ENCODE results near the gene CTNNB1.

The CTNNB1 gene

DNA sequence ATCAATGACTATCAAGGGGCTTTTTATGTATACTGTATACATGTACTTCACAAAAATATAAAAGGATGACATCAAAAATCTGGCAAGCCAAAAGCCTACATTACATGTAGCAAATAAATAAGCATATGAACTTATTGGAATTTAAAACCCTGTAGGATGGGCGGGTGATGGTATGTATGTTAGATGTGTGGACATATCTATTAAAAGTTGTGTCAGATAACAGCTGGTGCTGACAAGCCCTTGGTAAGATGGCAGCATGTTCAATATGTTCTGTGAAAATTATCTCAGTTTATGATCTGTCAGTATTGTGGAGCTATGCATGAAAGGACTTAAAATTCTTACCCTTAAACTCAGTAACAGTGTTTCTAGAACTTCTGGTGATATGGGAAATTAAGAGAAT is 20.1 kb downstream of the CTNNB1 start:
- DNase-seq (ENCODE audit: low read depth in 2 of 2): no peak

DNA sequence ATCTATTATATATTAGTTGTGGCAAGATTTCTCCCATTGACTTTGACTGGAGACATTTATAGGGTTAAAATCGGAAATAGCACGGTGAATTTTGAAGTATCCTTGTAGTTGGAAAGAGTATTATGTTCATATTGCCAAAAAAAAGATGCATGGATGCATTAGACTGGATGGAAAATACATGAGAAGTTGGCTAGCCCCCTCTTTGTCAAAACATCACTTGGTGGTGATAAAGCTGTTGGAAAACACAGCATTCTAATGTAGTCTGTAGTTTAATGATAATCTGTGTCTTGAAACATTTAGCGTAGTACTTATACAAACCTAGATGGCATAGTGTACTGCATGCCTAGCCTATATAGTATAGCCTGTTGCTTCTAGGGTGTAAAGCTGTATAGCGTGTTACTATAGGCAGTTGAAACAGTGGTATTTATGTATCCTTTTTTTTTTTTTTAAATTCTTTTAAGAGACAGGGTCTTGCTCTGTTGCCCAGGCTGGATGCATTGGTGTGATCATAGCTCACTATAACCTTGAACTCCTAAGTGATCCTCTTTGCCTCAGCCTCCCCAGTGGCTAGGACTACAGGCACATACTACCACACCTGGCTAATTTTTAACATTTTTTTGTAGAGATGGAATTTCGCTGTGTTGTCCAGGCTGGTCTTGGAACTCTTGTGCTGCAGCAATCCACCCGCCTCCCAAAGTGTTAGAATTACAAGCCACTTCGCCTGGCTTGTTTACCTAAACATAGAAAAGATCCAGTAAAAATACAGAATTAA is 21.8 kb downstream of the CTNNB1 start:
- no peak for DNase-seq (ENCODE audit: low read depth in 2 of 2)

DNA sequence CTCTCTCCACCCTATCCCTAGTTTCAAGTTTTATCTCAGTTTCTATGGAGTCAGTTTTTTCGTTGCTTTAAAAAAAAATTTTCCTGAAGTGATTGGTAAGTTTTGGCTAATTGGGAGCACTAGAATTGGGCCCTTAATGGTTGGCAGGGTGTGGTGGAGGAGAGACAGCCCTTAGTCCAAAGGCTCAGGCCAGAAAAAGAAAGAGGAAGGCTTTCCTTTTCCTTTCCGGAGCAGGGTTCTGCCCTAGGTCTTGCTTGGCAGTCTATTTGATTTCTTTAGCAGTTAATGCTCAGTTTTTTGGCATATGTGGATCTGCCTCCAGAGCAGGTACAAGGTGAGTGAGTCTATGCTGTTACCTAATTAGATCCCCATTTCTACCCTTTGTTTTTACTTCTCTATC is 22.7 kb downstream of the CTNNB1 start:
- DNase-seq (ENCODE audit: low read depth in 2 of 2): no peak

DNA sequence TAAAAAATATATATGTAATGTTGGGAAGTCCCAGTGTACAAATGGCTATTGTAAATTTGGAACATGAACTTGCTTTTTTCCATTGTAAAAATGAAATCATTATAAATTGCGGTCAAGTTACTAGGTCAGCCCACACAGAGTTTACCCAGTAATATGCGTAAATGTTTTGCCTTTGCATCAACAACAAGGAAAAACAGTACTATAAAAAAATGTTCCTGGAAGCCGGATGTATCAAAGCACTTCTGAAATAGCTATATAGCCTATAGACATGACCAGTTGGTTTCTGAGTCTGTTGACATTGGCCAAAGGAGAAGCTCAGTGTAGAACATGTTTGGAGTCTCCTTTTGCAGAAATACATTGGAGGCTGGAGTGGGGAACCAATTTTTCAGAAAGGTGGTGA is 23.2 kb downstream of the CTNNB1 start:
- DNase-seq (ENCODE audit: low read depth in 2 of 2): no peak

DNA sequence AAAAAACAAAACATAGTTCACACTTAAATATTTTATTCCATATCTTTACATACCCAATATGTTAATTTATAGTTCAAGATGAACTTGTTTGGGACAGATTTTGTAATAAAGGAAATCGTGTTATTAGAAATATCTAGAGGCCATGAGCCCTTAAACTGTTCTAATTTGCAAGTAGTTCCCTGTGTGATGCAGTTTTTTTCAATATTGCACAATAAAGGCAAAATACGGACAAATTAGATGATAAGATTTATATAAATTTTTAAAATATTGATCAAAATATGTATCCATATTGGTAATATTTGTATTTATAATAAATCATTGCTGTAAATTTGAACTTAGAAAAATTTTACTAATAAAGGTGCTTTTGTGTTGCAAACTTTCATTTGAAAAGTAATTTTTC is 23.8 kb downstream of the CTNNB1 start:
- no peak for DNase-seq (ENCODE audit: low read depth in 2 of 2)

DNA sequence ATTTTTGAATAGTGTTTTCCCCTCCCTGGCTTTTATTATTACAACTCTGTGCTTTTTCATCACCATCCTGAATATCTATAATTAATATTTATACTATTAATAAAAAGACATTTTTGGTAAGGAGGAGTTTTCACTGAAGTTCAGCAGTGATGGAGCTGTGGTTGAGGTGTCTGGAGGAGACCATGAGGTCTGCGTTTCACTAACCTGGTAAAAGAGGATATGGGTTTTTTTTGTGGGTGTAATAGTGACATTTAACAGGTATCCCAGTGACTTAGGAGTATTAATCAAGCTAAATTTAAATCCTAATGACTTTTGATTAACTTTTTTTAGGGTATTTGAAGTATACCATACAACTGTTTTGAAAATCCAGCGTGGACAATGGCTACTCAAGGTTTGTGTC is 24.4 kb downstream of the CTNNB1 start:
- no peak for DNase-seq (ENCODE audit: low read depth in 2 of 2)

DNA sequence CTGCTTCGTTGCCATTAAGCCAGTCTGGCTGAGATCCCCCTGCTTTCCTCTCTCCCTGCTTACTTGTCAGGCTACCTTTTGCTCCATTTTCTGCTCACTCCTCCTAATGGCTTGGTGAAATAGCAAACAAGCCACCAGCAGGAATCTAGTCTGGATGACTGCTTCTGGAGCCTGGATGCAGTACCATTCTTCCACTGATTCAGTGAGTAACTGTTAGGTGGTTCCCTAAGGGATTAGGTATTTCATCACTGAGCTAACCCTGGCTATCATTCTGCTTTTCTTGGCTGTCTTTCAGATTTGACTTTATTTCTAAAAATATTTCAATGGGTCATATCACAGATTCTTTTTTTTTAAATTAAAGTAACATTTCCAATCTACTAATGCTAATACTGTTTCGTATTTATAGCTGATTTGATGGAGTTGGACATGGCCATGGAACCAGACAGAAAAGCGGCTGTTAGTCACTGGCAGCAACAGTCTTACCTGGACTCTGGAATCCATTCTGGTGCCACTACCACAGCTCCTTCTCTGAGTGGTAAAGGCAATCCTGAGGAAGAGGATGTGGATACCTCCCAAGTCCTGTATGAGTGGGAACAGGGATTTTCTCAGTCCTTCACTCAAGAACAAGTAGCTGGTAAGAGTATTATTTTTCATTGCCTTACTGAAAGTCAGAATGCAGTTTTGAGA is 25.0 kb downstream of the CTNNB1 start:
- DNase-seq (ENCODE audit: low read depth in 2 of 2): no peak

DNA sequence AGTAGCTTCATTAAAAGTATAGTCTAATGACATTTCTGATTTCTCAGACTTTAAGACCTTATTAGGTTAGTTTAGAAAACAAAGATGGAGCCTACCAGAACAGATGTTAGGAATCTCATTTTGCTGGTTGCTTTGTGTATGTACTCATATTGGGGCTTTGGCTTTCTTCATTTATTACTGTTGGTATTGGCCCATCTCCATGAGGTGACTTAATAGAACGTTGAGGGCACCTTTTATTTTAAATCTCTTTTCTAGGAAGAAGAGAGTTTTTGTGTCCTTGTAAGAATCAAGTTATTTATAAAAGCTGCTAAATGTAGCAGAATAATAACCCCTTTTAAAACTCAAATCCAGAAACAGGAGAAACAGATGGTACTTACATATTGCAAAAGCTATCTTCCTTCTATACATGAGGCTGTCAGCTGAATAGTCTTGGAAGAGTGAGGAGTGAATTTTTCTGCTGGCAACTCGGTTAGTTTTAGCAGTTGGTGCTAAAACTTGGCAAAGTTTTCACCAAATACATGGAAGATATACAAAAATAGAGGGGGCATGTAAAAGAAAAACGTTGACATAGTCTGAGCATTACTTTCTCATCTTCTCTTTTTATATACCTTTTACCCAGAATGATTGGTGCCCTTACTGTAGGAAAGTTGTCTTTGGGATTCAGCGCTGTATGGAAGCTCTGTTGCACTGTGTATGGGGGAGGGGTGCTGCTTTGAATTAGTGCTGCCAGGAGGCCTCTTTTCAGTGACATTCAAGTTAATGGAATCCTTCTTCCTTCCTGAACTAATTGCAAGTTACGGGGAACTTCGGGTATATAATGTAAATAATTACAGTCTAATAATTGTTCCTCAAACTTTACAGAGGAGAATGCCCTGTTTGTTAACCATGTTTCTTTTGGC is 35.8 kb downstream of the CTNNB1 start:
- DNase-seq (ENCODE audit: low read depth in 2 of 2): no peak

DNA sequence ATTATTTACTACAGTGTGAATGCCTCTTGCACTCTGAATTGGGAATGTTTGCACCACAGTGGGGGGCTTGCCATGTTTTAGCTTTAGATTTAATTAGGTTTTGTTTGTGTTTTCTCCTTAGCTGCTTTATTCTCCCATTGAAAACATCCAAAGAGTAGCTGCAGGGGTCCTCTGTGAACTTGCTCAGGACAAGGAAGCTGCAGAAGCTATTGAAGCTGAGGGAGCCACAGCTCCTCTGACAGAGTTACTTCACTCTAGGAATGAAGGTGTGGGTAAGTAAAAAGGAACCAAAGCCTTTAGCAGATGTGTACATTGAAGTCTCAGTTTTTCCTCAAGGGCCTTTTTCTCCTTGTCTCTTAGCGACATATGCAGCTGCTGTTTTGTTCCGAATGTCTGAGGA is 36.9 kb downstream of the CTNNB1 start:
- no peak for DNase-seq (ENCODE audit: low read depth in 2 of 2)

DNA sequence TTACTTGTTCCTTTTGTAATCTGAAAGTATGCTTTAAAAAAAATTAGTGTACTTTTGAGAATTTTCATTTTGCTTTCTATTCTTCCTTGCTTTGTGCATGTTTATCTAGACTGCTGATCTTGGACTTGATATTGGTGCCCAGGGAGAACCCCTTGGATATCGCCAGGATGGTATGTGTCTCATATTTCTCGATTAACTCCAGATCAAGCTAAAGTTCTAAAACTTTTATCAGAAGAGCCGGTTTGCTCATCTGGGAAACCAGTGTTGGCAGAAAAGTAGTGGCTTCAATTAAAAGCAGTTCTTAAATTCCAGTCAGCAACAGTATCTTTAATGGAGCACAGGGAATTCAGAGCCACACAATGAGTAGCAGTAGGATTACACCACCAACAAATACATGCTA is 38.6 kb downstream of the CTNNB1 start:
- DNase-seq (ENCODE audit: low read depth in 2 of 2): no peak

DNA sequence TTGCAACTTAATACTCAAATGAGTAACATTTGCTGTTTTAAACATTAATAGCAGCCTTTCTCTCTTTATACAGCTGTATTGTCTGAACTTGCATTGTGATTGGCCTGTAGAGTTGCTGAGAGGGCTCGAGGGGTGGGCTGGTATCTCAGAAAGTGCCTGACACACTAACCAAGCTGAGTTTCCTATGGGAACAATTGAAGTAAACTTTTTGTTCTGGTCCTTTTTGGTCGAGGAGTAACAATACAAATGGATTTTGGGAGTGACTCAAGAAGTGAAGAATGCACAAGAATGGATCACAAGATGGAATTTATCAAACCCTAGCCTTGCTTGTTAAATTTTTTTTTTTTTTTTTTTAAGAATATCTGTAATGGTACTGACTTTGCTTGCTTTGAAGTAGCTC is 40.3 kb downstream of the CTNNB1 start:
- DNase-seq (ENCODE audit: low read depth in 2 of 2): no peak

DNA sequence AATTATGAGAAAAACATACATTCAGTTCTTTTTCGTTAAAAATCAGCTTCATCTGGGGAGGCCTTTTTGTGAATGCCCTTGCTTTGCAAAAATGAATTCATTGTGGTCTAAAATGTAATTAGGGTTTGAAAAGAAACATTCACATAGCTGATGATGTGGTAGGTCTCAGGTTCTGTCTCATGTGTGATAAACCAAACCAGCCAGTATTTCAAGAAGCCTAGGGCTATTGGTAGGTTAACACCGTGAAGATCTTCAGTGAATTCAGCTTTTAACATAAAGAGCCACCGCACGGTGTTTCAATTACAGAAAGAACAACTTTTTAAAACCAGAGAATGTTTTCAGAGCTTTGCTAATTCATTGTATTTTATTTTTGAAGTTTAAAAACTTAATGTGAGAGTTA is 41.9 kb downstream of the CTNNB1 start:
- no peak for DNase-seq (ENCODE audit: low read depth in 2 of 2)

DNA sequence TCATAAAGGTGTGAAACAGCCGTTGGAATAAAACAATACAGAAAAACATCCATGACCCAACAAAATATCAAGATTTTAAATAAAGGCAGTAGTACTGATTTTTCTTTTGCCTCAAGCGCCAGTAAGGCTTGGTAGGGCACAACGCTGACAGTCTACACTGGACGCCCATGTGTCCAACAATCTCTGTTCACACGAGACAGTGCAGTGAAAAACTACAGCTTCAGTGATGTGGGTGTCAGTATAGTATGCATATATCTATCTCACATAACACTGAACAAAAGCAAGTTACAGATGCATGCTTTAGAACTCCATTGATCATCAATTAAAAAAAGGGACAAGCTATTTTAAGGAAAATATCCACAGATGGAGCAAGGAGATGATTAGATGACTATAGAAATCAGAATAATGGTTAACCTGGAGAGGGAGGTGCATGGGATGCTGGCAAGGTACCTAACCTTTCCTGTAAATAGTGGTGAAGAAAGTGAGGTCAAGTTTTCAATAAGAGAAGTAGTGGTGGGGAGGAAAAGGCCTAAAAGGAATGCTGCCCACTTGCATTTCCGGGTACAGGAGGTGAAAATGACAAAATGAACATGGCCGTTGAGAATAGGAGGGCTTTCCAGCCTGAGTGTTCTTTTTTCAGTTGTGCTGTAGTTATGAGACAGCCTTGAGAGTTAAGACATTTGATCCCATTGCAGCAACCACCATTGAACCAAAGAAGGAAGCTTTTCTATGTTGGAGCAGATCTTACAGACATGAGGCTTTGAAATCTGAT is 42.7 kb downstream of the CTNNB1 start:
- DNase-seq (ENCODE audit: low read depth in 2 of 2): no peak

DNA sequence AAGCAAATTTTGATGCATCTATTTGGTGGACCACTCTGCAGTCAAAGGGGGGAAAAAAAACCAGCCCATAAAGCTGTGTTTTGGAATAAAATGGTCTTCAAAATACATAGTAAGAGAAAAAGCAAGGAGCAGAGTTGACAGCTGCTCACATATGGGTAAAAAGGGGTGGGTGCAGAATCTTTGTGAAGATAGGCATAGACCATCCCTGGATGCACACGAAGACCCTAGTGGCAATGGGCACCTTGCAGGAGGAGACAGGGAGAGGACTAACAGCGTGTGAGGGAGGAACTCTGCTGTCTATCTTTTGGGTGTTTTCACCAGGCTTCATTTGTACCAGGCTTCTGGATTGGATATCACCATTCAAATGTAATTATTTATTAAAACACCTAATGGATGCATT is 43.9 kb downstream of the CTNNB1 start:
- DNase-seq (ENCODE audit: low read depth in 2 of 2): no peak

DNA sequence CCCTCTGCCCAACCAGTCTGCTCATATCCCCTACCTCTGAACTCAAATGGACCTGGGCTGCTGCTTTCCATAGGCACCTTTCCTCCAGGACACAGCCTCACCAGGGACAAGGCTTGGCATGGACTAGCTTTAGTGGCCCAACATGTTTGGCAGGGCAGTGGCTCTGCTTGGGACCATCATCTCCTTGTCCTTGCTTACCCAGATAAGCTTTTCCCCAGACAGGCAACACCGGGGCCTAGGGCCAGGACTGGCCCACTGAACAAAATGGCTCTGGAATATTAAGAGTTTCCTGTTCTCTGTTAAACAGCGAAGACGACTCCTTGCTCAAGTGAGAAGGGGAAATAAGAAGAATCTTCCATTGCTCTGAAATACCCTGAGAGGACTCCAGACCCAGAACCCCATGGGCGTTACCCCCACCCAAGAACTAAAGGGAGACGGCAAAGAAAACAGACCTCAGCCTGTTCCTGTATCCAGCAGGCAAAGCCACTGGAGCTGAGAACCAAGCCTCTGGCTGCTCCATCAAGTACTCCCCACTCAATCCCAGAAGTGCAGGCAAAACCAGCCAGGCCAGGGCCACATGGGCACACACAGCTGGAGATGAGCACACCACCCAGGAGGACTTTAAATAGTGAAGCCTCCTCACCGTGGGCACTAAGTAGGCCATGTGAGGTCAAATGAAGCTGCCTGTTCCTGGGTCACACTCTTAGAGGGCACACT is 45.5 kb downstream of the CTNNB1 start:
- DNase-seq (ENCODE audit: low read depth in 2 of 2): no peak

DNA sequence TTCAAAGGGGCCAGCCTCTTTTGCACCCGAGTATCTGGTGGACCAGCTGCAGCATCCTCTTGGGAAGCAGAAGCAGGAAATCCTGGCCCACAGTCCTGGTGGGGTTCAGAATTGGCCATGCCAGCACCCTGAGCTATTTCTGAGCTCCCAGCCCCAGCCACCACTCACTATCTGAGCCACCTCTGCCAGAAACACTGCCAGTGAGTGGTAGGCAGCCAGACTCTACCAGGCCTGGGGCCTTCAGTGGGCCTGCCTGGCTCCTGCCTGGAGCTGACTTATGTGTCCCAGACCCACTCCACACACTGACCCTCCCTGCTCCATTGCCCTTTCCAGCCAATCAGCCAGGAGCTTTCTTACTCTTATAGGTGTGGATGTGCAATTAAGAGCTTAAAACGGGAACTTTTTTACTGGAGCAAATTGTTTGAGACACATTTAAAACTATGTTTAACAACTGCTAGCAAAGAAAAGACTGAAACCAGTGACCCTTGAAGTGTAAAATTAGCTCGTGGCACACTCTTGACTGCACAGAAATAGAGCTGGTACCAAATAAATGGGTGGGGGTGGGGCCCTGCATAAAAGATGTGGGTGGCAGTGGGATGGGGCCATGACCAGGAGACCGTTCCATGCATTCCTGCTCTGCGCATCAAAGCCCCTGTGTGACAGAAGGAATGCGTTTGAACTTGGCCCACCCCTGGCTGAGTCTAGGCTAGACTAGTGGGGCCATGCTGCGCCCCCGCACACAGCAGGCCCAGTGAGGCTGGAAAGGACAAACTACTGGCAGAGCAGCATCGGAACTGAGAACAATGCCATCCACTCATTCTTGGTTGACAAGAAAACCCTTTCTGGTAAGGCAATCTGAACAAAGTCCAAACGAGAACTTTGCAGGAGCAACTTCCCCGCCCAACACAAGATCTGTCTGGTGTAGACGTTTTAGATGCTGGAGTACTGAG is 48.0 kb downstream of the CTNNB1 start:
- no peak for DNase-seq (ENCODE audit: low read depth in 2 of 2)

DNA sequence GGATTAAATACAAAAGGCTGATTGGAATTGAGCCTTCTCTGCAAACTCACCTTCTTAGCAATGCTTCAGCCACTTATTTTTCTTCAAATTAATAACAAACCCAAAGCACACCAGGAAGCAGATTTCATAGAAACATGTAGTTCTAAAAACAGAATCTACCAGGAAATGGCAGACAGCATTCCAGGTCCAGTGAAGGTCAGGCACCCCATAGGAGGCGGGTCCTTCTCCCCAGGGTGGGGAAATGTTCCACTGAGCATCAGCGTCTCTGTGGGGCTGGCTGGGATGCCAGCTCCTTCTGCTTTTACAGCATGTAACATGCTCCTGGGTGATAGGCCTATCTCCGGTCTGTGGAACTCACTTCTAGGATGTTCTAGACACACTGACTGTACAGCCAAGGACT is 49.2 kb downstream of the CTNNB1 start:
- DNase-seq (ENCODE audit: low read depth in 2 of 2): no peak

DNA sequence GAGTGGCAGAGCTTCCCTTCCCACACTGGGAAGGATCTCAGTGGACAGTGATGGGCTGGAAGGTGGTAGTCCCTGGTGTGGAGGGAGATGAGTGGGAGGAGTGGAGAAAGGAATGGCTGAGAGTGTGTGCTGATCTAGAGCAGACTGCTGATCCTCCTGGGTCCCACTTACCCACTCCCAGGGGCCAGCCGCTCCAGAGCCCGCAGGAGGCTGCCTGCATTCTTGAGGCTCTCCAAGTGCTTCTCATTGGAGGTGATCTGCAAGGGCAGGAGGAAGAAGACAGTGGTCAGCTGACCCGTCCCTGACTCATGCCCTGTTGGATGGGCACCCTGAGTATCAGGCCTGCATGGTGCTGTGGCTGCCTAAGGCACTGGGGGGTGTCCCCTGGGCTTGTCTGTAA is 50.0 kb downstream of the CTNNB1 start:
- no peak for DNase-seq (ENCODE audit: low read depth in 2 of 2)

DNA sequence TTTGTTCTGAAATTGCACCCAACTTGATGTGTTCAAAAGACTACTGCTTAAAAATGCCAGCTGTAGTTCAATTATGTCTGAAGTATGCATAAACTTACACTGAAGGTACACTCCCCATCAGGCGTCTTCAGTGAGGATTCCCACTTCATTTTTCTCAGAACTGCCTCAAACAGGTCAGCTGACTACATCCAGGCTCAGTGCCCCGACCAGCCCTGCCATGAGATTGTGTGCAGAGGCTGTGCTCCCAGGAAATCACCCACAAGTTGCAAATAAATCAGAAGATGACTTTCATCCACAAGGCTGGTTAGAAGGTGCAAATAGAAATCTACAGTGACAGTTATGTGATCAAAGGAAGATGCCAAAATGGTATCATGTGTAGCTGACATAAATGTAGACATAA is 51.5 kb downstream of the CTNNB1 start:
- DNase-seq (ENCODE audit: low read depth in 2 of 2): no peak

DNA sequence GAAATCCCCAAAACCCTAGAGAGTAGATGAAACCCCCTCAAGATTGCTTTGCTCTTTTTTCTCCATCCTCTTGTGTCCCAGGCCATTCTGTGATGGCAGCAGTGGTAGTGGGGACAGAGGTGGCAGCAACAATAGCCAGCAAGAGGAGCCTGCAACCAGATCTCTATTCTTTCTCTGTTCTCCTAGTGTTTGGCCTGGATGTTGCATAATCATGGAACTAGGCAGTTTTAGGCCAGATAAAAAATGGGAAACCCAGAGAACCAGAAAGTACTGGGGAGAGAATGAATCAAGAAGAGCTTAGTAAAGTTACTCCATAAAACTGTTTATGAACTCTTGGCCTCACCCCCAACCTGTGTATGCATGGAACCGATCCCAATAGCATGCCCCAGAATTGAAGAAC is 52.3 kb downstream of the CTNNB1 start:
- no peak for DNase-seq (ENCODE audit: low read depth in 2 of 2)

Data from stimulated activated CD4-positive, alpha-beta T cell treated with anti-CD3 and anti-CD28 coated beads, Interleukin-1b, Interleukin-23, amount 100 ng/mL, for 1 hour (primary cell).